Upper lobe of left lung (tissue), 4 donors: ENCODE measurements around the gene DCP1A.

Source experiments
- EP300 ChIP-seq, 4 donors: sonication (generic); formaldehyde crosslinking; IDR thresholded peaks; one replicate each; pipeline ENCODE4 v1.5.1; 2017; ENCODE audit warnings: antibody characterized with exemption in 4 of 4, control low read depth in 2 of 4
- POLR2A ChIP-seq, 4 donors: fragments of 450-650 bp; IDR thresholded peaks; one replicate each; pipeline ENCODE4 v1.5.1; 2016 to 2017; ENCODE audit warnings: antibody characterized with exemption in 4 of 4, mild to moderate bottlenecking in 2 of 4
- POLR2AphosphoS5 ChIP-seq, 2 donors: sonication (generic); formaldehyde crosslinking; IDR thresholded peaks; one replicate each; pipeline ENCODE4 v1.5.1; 2017; ENCODE audit warnings: antibody characterized with exemption in 2 of 2
- TF ChIP-seq, protein P1 (sequence below), 6 experiments: fragments of 450-650 bp in 4 of 6; fragments of 200-600 bp in 2 of 6; sonication (generic) in 2 of 6; IDR thresholded peaks; one replicate each; pipeline ENCODE4 v1.5.1; 2016 to 2019; ENCODE audit warnings: antibody characterized with exemption in 6 of 6

DNA sequence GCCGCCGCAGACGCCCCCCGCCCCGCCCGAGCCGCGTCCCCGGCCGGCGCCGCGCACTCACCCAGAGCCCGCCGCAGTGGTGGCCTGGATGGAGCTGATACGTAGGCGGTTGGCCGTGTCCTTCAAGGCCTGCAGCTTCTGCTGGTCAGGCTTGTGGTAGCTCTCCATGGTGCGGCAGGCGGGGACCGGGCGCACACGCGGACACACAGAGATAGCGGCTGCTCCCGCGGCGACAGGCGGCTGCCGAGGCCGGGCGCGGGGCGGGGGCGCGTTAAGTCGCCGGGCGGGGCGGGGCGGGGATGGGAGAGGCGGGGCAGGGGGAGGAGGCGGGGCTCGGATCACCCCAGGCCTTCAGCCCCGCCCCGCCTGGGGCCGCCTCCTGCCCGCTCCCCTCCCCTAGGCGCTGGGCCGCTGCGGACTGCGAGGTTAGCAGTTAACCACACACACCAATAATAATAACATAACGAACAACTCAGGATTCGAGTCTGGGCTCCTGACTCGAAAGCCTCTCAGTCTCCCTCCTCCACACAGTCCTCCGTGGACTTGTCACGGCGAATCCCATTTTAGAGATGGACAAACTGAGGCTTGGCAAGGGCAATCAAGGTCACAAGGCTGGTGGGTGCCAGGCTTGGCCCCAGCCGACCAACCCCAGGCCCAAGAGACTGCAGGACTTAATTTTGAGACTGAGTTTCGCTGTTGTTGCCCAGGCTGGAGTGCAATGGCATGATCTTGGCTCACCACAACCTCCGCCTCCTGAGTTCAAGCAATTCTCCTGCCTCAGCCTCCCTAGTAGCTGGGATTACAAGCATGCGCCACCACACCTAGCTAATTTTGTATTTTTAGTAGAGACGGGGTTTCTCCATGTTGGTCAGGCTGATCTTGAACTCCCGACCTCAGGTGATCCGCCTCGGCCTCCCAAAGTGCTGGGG, 91.3 kb downstream of the DCP1A start, which contains the start of gene TKT:
- TF ChIP-seq, protein P1, sequence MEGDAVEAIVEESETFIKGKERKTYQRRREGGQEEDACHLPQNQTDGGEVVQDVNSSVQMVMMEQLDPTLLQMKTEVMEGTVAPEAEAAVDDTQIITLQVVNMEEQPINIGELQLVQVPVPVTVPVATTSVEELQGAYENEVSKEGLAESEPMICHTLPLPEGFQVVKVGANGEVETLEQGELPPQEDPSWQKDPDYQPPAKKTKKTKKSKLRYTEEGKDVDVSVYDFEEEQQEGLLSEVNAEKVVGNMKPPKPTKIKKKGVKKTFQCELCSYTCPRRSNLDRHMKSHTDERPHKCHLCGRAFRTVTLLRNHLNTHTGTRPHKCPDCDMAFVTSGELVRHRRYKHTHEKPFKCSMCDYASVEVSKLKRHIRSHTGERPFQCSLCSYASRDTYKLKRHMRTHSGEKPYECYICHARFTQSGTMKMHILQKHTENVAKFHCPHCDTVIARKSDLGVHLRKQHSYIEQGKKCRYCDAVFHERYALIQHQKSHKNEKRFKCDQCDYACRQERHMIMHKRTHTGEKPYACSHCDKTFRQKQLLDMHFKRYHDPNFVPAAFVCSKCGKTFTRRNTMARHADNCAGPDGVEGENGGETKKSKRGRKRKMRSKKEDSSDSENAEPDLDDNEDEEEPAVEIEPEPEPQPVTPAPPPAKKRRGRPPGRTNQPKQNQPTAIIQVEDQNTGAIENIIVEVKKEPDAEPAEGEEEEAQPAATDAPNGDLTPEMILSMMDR (IDR thresholded peaks at IDR 0.05), result no peak
- peak; percentile 76 to 85 for TF ChIP-seq POLR2AphosphoS5 (IDR thresholded peaks at IDR 0.05)
- peak in 3 of 4 donors; percentile 34 to 89 (median 65) for TF ChIP-seq POLR2A (IDR thresholded peaks at IDR 0.05)
- TF ChIP-seq EP300 (IDR thresholded peaks at IDR 0.05), result no peak
